RKO (cell line): ENCODE results near the gene CTBP1.

Experiments
- DNase-seq: peaks from one replicate; pipeline ENCODE4 v3.0.0-alpha.2; 2016; ENCODE audit warnings: low spot score

Gene CTBP1

GRCh38 chr4:1249731-1250526, 999 bp upstream of the CTBP1 start:
- peak; percentile 24 for DNase-seq

- DNase-seq, result peak; percentile 86
These were observed 309 bp upstream of the CTBP1 start for GRCh38 chr4:1249148-1249730.

GRCh38 chr4:1247864-1248244, 1.1 kb downstream of the CTBP1 start:
- DNase-seq, result no peak

GRCh38 chr4:1246901-1247863, 1.7 kb downstream of the CTBP1 start:
- peak; percentile 18 for DNase-seq

GRCh38 chr4:1246111-1246881, 2.6 kb downstream of the CTBP1 start:
- DNase-seq, result no peak

- DNase-seq, result no peak
These were observed 3.4 kb downstream of the CTBP1 start for GRCh38 chr4:1245481-1246051.

GRCh38 chr4:1244978-1245471, 3.9 kb downstream of the CTBP1 start:
- DNase-seq, result no peak

- DNase-seq, result no peak
These were observed 4.6 kb downstream of the CTBP1 start for GRCh38 chr4:1244081-1244977.

- no peak for DNase-seq
These were observed 5.4 kb downstream of the CTBP1 start for GRCh38 chr4:1243451-1244080.

- DNase-seq, result no peak
These were observed 6.2 kb downstream of the CTBP1 start for GRCh38 chr4:1242506-1243450.

GRCh38 chr4:1241936-1242505, 6.9 kb downstream of the CTBP1 start:
- DNase-seq, result no peak

- DNase-seq, result no peak
These were observed 7.4 kb downstream of the CTBP1 start for GRCh38 chr4:1241466-1241935.

GRCh38 chr4:1240721-1241465, 8.0 kb downstream of the CTBP1 start:
- DNase-seq, result no peak

- DNase-seq, result no peak
These were observed 9.0 kb downstream of the CTBP1 start for GRCh38 chr4:1239950-1240307.

- no peak for DNase-seq
These were observed 9.6 kb downstream of the CTBP1 start for GRCh38 chr4:1239141-1239949.

GRCh38 chr4:1238676-1239000, 10.3 kb downstream of the CTBP1 start:
- no peak for DNase-seq
